Measurements from ENCODE around the gene BBS9.

BBS9 gene

GRCh38 chr7:33248671-33249070, 119.3 kb downstream of the BBS9 start:
- no peaks in the 10 kb centered on the region for H3F3A ChIP-seq (ENCODE audit: insufficient read depth)
- TF ChIP-seq CTCF (IDR thresholded peaks at IDR 0.05; ENCODE audit: insufficient read depth, low read length, poor library complexity, severe bottlenecking) (no peak), EZH2phosphoT487 (conservative IDR thresholded peaks at IDR 0.05; ENCODE audit: low read length) (no peak)
- H3K9me3 ChIP-seq (ENCODE audit: insufficient read depth, low read length) = no peaks in the 10 kb centered on the region

DNA sequence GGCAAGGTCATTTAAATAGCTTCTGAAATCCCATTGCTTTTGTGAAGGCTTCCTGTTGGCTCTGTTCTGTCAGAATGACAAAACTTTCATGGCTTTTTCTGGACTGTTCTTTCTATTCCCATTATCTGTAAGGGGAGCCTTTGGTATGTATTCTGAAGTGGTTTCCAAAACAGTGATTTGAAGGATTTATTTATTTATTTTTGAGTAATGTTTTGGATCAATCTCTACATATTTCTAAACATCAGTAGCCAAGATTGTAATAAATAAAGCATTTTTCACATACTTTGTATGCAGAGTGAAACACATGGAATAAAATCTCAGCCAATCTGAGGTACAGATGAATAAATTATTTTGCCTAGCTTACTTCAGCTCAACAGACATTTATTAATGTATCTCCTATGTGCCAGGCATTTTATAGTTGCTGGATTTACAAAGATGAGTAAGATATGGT, 121.1 kb downstream of the BBS9 start:
- Histone ChIP-seq H3K4me3 (ENCODE audit: insufficient read depth, low read length, poor library complexity, severe bottlenecking) (no peak overlapping the region), H3K4me2 (ENCODE audit: low read depth, low read length, poor library complexity, severe bottlenecking) (no peak overlapping the region), H3K27ac (ENCODE audit: low read depth, low read length) (no peak overlapping the region)

More at GRCh38 chr7:33248671-33249070, 119.3 kb downstream of the BBS9 start:
- no peaks in the 10 kb centered on the region for H3K27me3 ChIP-seq (ENCODE audit: low read length)
- H3K36me3 ChIP-seq (ENCODE audit: low read length) = no peaks in the 10 kb centered on the region
- no peaks in the 10 kb centered on the region for H3K79me2 ChIP-seq (ENCODE audit: insufficient read depth, low read length)
- H3K9ac ChIP-seq (ENCODE audit: low read length) = no peak overlapping the region
- H3K4me2 ChIP-seq (ENCODE audit: low read depth, low read length, poor library complexity, severe bottlenecking) = no peak overlapping the region
- no peak overlapping the region for H3K27ac ChIP-seq (ENCODE audit: low read depth, low read length)
- H4K20me1 ChIP-seq (ENCODE audit: low read depth, low read length) = no peaks in the 10 kb centered on the region
- no peak overlapping the region for H3K4me3 ChIP-seq (ENCODE audit: insufficient read depth, low read length, poor library complexity, severe bottlenecking)
- no peak overlapping the region for H2AFZ ChIP-seq (ENCODE audit: low read depth, low read length, severe bottlenecking)
- H3K9me2 ChIP-seq (replicated peaks; ENCODE audit: insufficient read depth, low read length) = no peaks in the 10 kb centered on the region

GRCh38 chr7:33251301-33251700, 121.9 kb downstream of the BBS9 start:
- TF ChIP-seq EZH2phosphoT487 (conservative IDR thresholded peaks at IDR 0.05; ENCODE audit: low read length) = no peak

More for the DNA sequence above, 121.1 kb downstream of the BBS9 start:
- Histone ChIP-seq H3K79me2 (ENCODE audit: insufficient read depth, low read length) (no peaks in the 10 kb centered on the region), H3F3A (ENCODE audit: insufficient read depth) (no peaks in the 10 kb centered on the region), H3K27me3 (ENCODE audit: low read length) (no peaks in the 10 kb centered on the region), H3K9me3 (ENCODE audit: insufficient read depth, low read length) (no peaks in the 10 kb centered on the region), H2AFZ (ENCODE audit: low read depth, low read length, severe bottlenecking) (no peak overlapping the region), H4K20me1 (ENCODE audit: low read depth, low read length) (no peaks in the 10 kb centered on the region), H3K9ac (ENCODE audit: low read length) (no peak overlapping the region), H3K36me3 (ENCODE audit: low read length) (no peaks in the 10 kb centered on the region), H3K9me2 (replicated peaks; ENCODE audit: insufficient read depth, low read length) (no peaks in the 10 kb centered on the region)
- no peak for TF ChIP-seq CTCF (IDR thresholded peaks at IDR 0.05; ENCODE audit: insufficient read depth, low read length, poor library complexity, severe bottlenecking)
- no peak for TF ChIP-seq EZH2phosphoT487 (conservative IDR thresholded peaks at IDR 0.05; ENCODE audit: low read length)

DNA sequence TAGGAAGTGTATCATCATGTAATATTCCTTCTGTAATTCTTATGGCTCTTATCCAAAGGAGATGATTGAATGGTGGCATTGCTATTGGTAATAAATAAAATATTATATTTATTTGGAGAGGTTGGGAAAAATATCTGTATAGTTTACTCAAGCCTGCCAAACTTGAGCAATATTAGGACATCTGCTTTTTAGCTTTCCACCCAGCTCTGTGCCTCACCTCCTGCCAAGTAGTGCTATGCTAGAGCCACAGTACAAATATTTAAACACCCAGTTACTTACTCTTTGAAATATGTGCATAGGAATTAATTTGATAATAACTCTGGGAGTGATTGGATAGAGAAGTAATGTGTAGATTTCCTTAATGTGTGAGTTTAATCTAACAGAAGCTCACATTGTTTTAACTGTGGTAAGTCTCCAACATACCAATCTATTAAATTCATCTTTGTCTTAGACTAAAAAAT, 129.2 kb downstream of the BBS9 start:
- H3K36me3 ChIP-seq (ENCODE audit: low read length) = no peaks in the 10 kb centered on the region
- H3K9me2 ChIP-seq (replicated peaks; ENCODE audit: insufficient read depth, low read length) = no peaks in the 10 kb centered on the region
- no peak overlapping the region for H3K4me2 ChIP-seq (ENCODE audit: low read depth, low read length, poor library complexity, severe bottlenecking)
- H3K4me3 ChIP-seq (ENCODE audit: insufficient read depth, low read length, poor library complexity, severe bottlenecking) = no peak overlapping the region
- no peak overlapping the region for H2AFZ ChIP-seq (ENCODE audit: low read depth, low read length, severe bottlenecking)
- no peak overlapping the region for H3K27ac ChIP-seq (ENCODE audit: low read depth, low read length)
- H3K9ac ChIP-seq (ENCODE audit: low read length) = no peak overlapping the region
- H3F3A ChIP-seq (ENCODE audit: insufficient read depth) = no peaks in the 10 kb centered on the region
- no peak for TF ChIP-seq EZH2phosphoT487 (conservative IDR thresholded peaks at IDR 0.05; ENCODE audit: low read length)
- no peak for TF ChIP-seq CTCF (IDR thresholded peaks at IDR 0.05; ENCODE audit: insufficient read depth, low read length, poor library complexity, severe bottlenecking)
- no peaks in the 10 kb centered on the region for H3K79me2 ChIP-seq (ENCODE audit: insufficient read depth, low read length)
- H4K20me1 ChIP-seq (ENCODE audit: low read depth, low read length) = no peaks in the 10 kb centered on the region
- H3K9me3 ChIP-seq (ENCODE audit: insufficient read depth, low read length) = no peaks in the 10 kb centered on the region
- H3K27me3 ChIP-seq (ENCODE audit: low read length) = no peaks in the 10 kb centered on the region

More at GRCh38 chr7:33251301-33251700, 121.9 kb downstream of the BBS9 start:
- no peaks in the 10 kb centered on the region for H3K9me2 ChIP-seq (replicated peaks; ENCODE audit: insufficient read depth, low read length)
- no peaks in the 10 kb centered on the region for H3F3A ChIP-seq (ENCODE audit: insufficient read depth)
- no peak overlapping the region for H2AFZ ChIP-seq (ENCODE audit: low read depth, low read length, severe bottlenecking)
- H3K4me2 ChIP-seq (ENCODE audit: low read depth, low read length, poor library complexity, severe bottlenecking) = no peak overlapping the region
- no peaks in the 10 kb centered on the region for H3K79me2 ChIP-seq (ENCODE audit: insufficient read depth, low read length)
- no peak overlapping the region for H3K9ac ChIP-seq (ENCODE audit: low read length)
- no peaks in the 10 kb centered on the region for H3K36me3 ChIP-seq (ENCODE audit: low read length)
- no peaks in the 10 kb centered on the region for H3K9me3 ChIP-seq (ENCODE audit: insufficient read depth, low read length)
- H3K27me3 ChIP-seq (ENCODE audit: low read length) = no peaks in the 10 kb centered on the region
- H3K4me3 ChIP-seq (ENCODE audit: insufficient read depth, low read length, poor library complexity, severe bottlenecking) = no peak overlapping the region
- no peak overlapping the region for H3K27ac ChIP-seq (ENCODE audit: low read depth, low read length)
- no peaks in the 10 kb centered on the region for H4K20me1 ChIP-seq (ENCODE audit: low read depth, low read length)

Measured in SU-DHL-6 (cell line).